ENCODE data around the gene ANGPTL3. TPM values are rescaled to one million over a fixed set of nuclear protein-coding genes. Genes with fewer than 3 reads are reported as not detected.

ANGPTL3 gene
- total RNA-seq, 1 donor from 2014 or later: not detected

GRCh38 chr1:62628506-62628905 lies 31.2 kb downstream of the ANGPTL3 start:
- H3K27ac Mint-ChIP-seq (ENCODE audit: unreplicated experiment): no peak overlapping the region
- peaks cover 61% of the 10 kb centered on the region for H3K36me3 Mint-ChIP-seq (ENCODE audit: unreplicated experiment)
- H3K4me1 Mint-ChIP-seq (ENCODE audit: unreplicated experiment): peaks cover 20% of the 10 kb centered on the region
- H3K27me3 Mint-ChIP-seq (ENCODE audit: unreplicated experiment): no peaks in the 10 kb centered on the region
- DNase-seq (ENCODE audit: extremely low spot score, unreplicated experiment): no peak
- peaks cover 10% of the 10 kb centered on the region for H3K9me3 Mint-ChIP-seq (ENCODE audit: unreplicated experiment)
- no peak overlapping the region for H3K4me3 Mint-ChIP-seq (ENCODE audit: unreplicated experiment)
- no peak for TF ChIP-seq CTCF (IDR thresholded peaks at IDR 0.05)

- DNase-seq (ENCODE audit: extremely low spot score, unreplicated experiment): no peak
- no peaks in the 10 kb centered on the region for H3K27me3 Mint-ChIP-seq (ENCODE audit: unreplicated experiment)
- H3K4me1 Mint-ChIP-seq (ENCODE audit: unreplicated experiment): no peaks in the 10 kb centered on the region
- peaks cover 7% of the 10 kb centered on the region for H3K9me3 Mint-ChIP-seq (ENCODE audit: unreplicated experiment)
- no peak for TF ChIP-seq CTCF (IDR thresholded peaks at IDR 0.05)
- peaks cover 45% of the 10 kb centered on the region for H3K36me3 Mint-ChIP-seq (ENCODE audit: unreplicated experiment)
- H3K27ac Mint-ChIP-seq (ENCODE audit: unreplicated experiment): no peak overlapping the region
- no peak overlapping the region for H3K4me3 Mint-ChIP-seq (ENCODE audit: unreplicated experiment)
Measured at GRCh38 chr1:62637392-62638105, 40.2 kb downstream of the ANGPTL3 start.

- no peak overlapping the region for H3K27ac Mint-ChIP-seq (ENCODE audit: unreplicated experiment)
- peaks cover 48% of the 10 kb centered on the region for H3K36me3 Mint-ChIP-seq (ENCODE audit: unreplicated experiment)
- peaks cover 12% of the 10 kb centered on the region for H3K9me3 Mint-ChIP-seq (ENCODE audit: unreplicated experiment)
- no peaks in the 10 kb centered on the region for H3K4me1 Mint-ChIP-seq (ENCODE audit: unreplicated experiment)
- H3K4me3 Mint-ChIP-seq (ENCODE audit: unreplicated experiment): no peak overlapping the region
- DNase-seq (ENCODE audit: extremely low spot score, unreplicated experiment): no peak
- no peak for TF ChIP-seq CTCF (IDR thresholded peaks at IDR 0.05)
- H3K27me3 Mint-ChIP-seq (ENCODE audit: unreplicated experiment): no peaks in the 10 kb centered on the region
Measured at GRCh38 chr1:62643283-62643682, 46.0 kb downstream of the ANGPTL3 start.

- H3K27ac Mint-ChIP-seq (ENCODE audit: unreplicated experiment): no peak overlapping the region
- H3K4me1 Mint-ChIP-seq (ENCODE audit: unreplicated experiment): peaks cover 10% of the 10 kb centered on the region
- no peak for TF ChIP-seq CTCF (IDR thresholded peaks at IDR 0.05)
- no peaks in the 10 kb centered on the region for H3K27me3 Mint-ChIP-seq (ENCODE audit: unreplicated experiment)
- H3K4me3 Mint-ChIP-seq (ENCODE audit: unreplicated experiment): no peak overlapping the region
- DNase-seq (ENCODE audit: extremely low spot score, unreplicated experiment): no peak
- H3K36me3 Mint-ChIP-seq (ENCODE audit: unreplicated experiment): peaks cover 19% of the 10 kb centered on the region
- no peaks in the 10 kb centered on the region for H3K9me3 Mint-ChIP-seq (ENCODE audit: unreplicated experiment)
Measured at GRCh38 chr1:62652387-62652786, 55.1 kb downstream of the ANGPTL3 start.

- peaks cover 11% of the 10 kb centered on the region for H3K4me1 Mint-ChIP-seq (ENCODE audit: unreplicated experiment)
- H3K27ac Mint-ChIP-seq (ENCODE audit: unreplicated experiment): peak overlapping the region; percentile 9
- TF ChIP-seq CTCF (IDR thresholded peaks at IDR 0.05): no peak
- H3K36me3 Mint-ChIP-seq (ENCODE audit: unreplicated experiment): peaks cover 22% of the 10 kb centered on the region
- no peaks in the 10 kb centered on the region for H3K9me3 Mint-ChIP-seq (ENCODE audit: unreplicated experiment)
- H3K4me3 Mint-ChIP-seq (ENCODE audit: unreplicated experiment): no peak overlapping the region
- no peaks in the 10 kb centered on the region for H3K27me3 Mint-ChIP-seq (ENCODE audit: unreplicated experiment)
- no peak for DNase-seq (ENCODE audit: extremely low spot score, unreplicated experiment)
Measured at GRCh38 chr1:62654744-62655143, 57.4 kb downstream of the ANGPTL3 start.

Other genes starting within 250 kb of the ANGPTL3 start
- 24.6 and 25.7 TPM in 2 replicates for gene USP1, start 160.5 kb upstream of the ANGPTL3 start, total RNA-seq
- gene DOCK7, start 90.9 kb downstream of the ANGPTL3 start, total RNA-seq: 81.8 and 95.7 TPM in 2 replicates
- gene ATG4C, start 186.6 kb downstream of the ANGPTL3 start, total RNA-seq: 6.6 and 10.5 TPM in 2 replicates

All from osteocyte (in vitro differentiated cells).